ENCODE measurements around the gene NRAS.

The NRAS gene

GRCh38 chr1:114723915-114724314 lies 7.3 kb upstream of the NRAS start:
- H3K4me1 ChIP-seq (ENCODE audit: control insufficient read depth, insufficient read depth, low read length): peaks cover 12% of the 10 kb centered on the region
- no peaks in the 10 kb centered on the region for H3K9me3 ChIP-seq (ENCODE audit: control insufficient read depth, low read length)
- no peak for DNase-seq (ENCODE audit: low read depth)
- H3K4me3 ChIP-seq (ENCODE audit: low read length): no peak overlapping the region
- peaks cover 100% of the 10 kb centered on the region for H3K36me3 ChIP-seq (ENCODE audit: control insufficient read depth, insufficient read depth, low read length, severe bottlenecking)
- H3K9ac ChIP-seq (ENCODE audit: low read length): no peak overlapping the region
- no peaks in the 10 kb centered on the region for H3K27me3 ChIP-seq (replicated peaks; ENCODE audit: control insufficient read depth, insufficient read depth, low read length)

DNA sequence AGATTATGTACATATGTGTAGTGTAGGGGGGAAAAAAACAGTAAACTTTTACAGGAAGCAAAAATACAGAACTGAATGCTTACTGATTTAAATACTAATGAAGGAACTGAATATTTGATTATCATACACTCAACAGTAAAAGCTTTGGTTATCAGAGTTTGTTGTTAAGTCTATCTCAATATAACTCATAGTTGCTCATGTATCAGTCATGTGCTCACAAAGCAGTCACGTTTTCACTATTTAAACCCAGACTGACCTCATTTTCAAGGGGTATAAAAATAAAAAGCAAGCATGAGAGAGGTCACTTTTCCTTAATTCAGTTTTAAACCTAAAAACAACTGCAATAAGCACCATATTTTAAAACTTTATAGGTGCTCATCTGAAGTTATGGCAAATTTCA lies 6.9 kb upstream of the NRAS start:
- DNase-seq (ENCODE audit: low read depth): no peak
- Histone ChIP-seq H3K9me3 (ENCODE audit: control insufficient read depth, low read length) (no peaks in the 10 kb centered on the region), H3K36me3 (ENCODE audit: control insufficient read depth, insufficient read depth, low read length, severe bottlenecking) (peaks cover 100% of the 10 kb centered on the region), H3K27me3 (replicated peaks; ENCODE audit: control insufficient read depth, insufficient read depth, low read length) (no peaks in the 10 kb centered on the region), H3K4me3 (ENCODE audit: low read length) (no peak overlapping the region), H3K9ac (ENCODE audit: low read length) (no peak overlapping the region), H3K4me1 (ENCODE audit: control insufficient read depth, insufficient read depth, low read length) (peaks cover 11% of the 10 kb centered on the region)

- no peak for DNase-seq (ENCODE audit: low read depth)
- Histone ChIP-seq H3K4me3 (ENCODE audit: low read length) (no peak overlapping the region), H3K36me3 (ENCODE audit: control insufficient read depth, insufficient read depth, low read length, severe bottlenecking) (peaks cover 83% of the 10 kb centered on the region), H3K9ac (ENCODE audit: low read length) (no peak overlapping the region), H3K4me1 (ENCODE audit: control insufficient read depth, insufficient read depth, low read length) (peaks cover 18% of the 10 kb centered on the region), H3K9me3 (ENCODE audit: control insufficient read depth, low read length) (no peaks in the 10 kb centered on the region), H3K27me3 (replicated peaks; ENCODE audit: control insufficient read depth, insufficient read depth, low read length) (no peaks in the 10 kb centered on the region)
These were observed 3.9 kb upstream of the NRAS start for GRCh38 chr1:114720492-114720891.

DNA sequence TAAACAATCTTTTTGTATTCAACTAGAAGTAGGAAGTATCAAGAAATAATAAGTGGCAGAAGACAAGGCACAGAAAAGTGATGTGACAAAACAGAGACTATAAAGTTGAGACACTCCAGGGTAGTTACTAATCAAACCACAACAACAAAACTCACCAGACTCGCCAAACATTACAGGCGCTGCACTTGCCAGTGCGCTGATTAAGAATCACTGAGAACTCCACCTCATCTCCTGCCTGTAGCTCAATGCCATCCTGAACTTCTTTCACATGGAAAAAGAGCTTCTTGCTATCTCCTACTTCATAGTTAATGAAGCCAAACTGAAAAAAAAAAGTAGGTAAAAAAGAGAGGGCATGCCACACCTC lies 2.8 kb upstream of the NRAS start:
- no peak overlapping the region for H3K4me3 ChIP-seq (ENCODE audit: low read length)
- H3K4me1 ChIP-seq (ENCODE audit: control insufficient read depth, insufficient read depth, low read length): peaks cover 23% of the 10 kb centered on the region
- peaks cover 73% of the 10 kb centered on the region for H3K36me3 ChIP-seq (ENCODE audit: control insufficient read depth, insufficient read depth, low read length, severe bottlenecking)
- no peak for DNase-seq (ENCODE audit: low read depth)
- H3K9me3 ChIP-seq (ENCODE audit: control insufficient read depth, low read length): no peaks in the 10 kb centered on the region
- no peaks in the 10 kb centered on the region for H3K27me3 ChIP-seq (replicated peaks; ENCODE audit: control insufficient read depth, insufficient read depth, low read length)
- H3K9ac ChIP-seq (ENCODE audit: low read length): no peak overlapping the region

DNA sequence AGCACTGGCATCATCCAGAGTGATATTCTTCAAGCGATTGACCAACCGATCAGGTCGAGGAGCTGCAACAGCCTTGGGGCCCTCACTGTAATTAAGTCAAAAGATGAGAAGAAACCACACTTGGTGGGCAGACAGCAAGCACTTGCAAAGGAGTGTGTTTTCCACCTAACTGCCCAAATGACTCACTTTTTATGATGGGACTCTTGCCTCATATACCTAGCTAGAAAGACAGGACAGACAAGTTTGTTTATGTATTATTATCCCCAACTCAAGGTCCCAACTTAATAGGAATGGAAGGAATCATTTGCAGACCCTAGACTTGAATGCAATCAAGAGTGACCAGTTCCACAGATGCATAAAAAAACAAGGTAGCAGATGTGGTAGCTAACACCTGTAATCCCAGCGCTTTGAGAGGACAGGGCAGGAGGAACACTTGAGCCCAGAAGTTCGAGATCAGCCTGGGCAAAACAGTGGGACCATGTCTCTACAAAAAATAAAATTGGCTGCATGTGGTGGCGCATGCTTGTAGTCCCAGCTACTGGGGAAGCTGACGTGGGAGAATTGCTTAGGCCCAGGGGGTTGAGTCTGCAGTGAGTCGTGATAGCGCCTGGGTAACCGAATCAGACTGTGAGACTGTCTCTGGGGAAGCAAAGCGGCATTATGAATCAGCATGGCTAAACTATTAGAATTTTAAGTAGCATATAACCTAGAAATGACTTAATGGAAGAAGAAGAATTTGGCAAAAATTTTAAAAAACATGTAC lies 2.3 kb upstream of the NRAS start:
- Histone ChIP-seq H3K9me3 (ENCODE audit: control insufficient read depth, low read length) (no peaks in the 10 kb centered on the region), H3K9ac (ENCODE audit: low read length) (no peak overlapping the region), H3K4me1 (ENCODE audit: control insufficient read depth, insufficient read depth, low read length) (peaks cover 26% of the 10 kb centered on the region), H3K36me3 (ENCODE audit: control insufficient read depth, insufficient read depth, low read length, severe bottlenecking) (peaks cover 72% of the 10 kb centered on the region), H3K4me3 (ENCODE audit: low read length) (no peak overlapping the region), H3K27me3 (replicated peaks; ENCODE audit: control insufficient read depth, insufficient read depth, low read length) (no peaks in the 10 kb centered on the region)
- no peak for DNase-seq (ENCODE audit: low read depth)

DNA sequence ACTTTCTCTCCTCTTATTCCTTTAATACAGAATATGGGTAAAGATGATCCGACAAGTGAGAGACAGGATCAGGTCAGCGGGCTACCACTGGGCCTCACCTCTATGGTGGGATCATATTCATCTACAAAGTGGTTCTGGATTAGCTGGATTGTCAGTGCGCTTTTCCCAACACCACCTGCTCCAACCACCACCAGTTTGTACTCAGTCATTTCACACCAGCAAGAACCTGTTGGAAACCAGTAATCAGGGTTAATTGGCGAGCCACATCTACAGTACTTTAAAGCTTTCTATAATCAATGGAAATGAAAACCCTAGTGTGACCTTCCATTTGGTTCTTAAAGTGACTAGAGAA lies 643 bp downstream of the NRAS start:
- Histone ChIP-seq H3K36me3 (ENCODE audit: control insufficient read depth, insufficient read depth, low read length, severe bottlenecking) (peaks cover 70% of the 10 kb centered on the region), H3K27me3 (replicated peaks; ENCODE audit: control insufficient read depth, insufficient read depth, low read length) (no peaks in the 10 kb centered on the region), H3K9ac (ENCODE audit: low read length) (peak overlapping the region; percentile 97), H3K4me3 (ENCODE audit: low read length) (peak overlapping the region; percentile 93), H3K9me3 (ENCODE audit: control insufficient read depth, low read length) (no peaks in the 10 kb centered on the region), H3K4me1 (ENCODE audit: control insufficient read depth, insufficient read depth, low read length) (peaks cover 26% of the 10 kb centered on the region)
- peak; percentile 19 for DNase-seq (ENCODE audit: low read depth)

DNA sequence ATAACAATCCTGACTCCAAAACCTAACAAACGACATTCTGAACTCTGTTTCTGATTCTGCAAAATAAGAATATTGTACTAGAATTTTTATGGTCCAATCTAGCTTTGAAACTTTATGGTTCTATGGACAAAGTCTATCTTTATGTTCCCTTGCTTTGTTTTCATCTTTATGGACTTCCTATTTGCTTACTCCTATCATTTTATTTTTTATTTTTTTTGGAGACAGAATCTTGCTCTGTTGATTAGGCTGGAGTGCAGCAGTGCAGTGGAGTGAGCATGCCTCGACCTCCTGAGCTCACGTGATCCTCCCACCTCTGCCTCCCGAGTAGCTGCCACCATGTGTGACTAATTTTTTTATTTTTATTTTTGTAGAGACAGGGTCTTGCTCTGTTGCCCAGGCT lies 3.6 kb downstream of the NRAS start:
- H3K4me1 ChIP-seq (ENCODE audit: control insufficient read depth, insufficient read depth, low read length): peaks cover 15% of the 10 kb centered on the region
- H3K9ac ChIP-seq (ENCODE audit: low read length): no peak overlapping the region
- peaks cover 65% of the 10 kb centered on the region for H3K36me3 ChIP-seq (ENCODE audit: control insufficient read depth, insufficient read depth, low read length, severe bottlenecking)
- no peak for DNase-seq (ENCODE audit: low read depth)
- H3K9me3 ChIP-seq (ENCODE audit: control insufficient read depth, low read length): no peaks in the 10 kb centered on the region
- no peak overlapping the region for H3K4me3 ChIP-seq (ENCODE audit: low read length)
- no peaks in the 10 kb centered on the region for H3K27me3 ChIP-seq (replicated peaks; ENCODE audit: control insufficient read depth, insufficient read depth, low read length)

DNA sequence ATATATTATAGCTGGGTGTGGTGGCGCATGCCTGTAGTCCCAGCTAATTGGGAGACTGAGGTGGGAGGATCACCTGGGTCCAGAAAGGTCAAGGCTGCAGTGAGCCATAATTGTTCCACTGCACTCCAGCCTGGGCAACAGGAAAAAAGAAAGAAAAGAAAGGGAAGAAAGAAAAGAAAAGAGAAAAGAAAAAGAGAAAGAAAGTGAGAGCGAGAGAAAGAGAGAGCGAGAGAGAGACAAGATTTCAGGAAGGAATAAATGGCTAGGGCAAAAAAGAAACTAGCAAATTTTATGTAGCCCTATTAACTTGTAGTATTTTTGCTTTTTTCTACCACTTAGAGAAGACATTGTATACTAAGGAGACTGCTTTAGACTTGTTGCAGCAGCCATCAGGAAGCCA lies 6.2 kb downstream of the NRAS start:
- Histone ChIP-seq H3K4me3 (ENCODE audit: low read length) (no peak overlapping the region), H3K9me3 (ENCODE audit: control insufficient read depth, low read length) (no peaks in the 10 kb centered on the region), H3K27me3 (replicated peaks; ENCODE audit: control insufficient read depth, insufficient read depth, low read length) (no peaks in the 10 kb centered on the region), H3K4me1 (ENCODE audit: control insufficient read depth, insufficient read depth, low read length) (peaks cover 7% of the 10 kb centered on the region), H3K36me3 (ENCODE audit: control insufficient read depth, insufficient read depth, low read length, severe bottlenecking) (peaks cover 83% of the 10 kb centered on the region), H3K9ac (ENCODE audit: low read length) (no peak overlapping the region)
- no peak for DNase-seq (ENCODE audit: low read depth)

- Histone ChIP-seq H3K27me3 (replicated peaks; ENCODE audit: control insufficient read depth, insufficient read depth, low read length) (no peaks in the 10 kb centered on the region), H3K4me3 (ENCODE audit: low read length) (no peak overlapping the region), H3K36me3 (ENCODE audit: control insufficient read depth, insufficient read depth, low read length, severe bottlenecking) (peaks cover 69% of the 10 kb centered on the region), H3K4me1 (ENCODE audit: control insufficient read depth, insufficient read depth, low read length) (peaks cover 14% of the 10 kb centered on the region), H3K9ac (ENCODE audit: low read length) (no peak overlapping the region), H3K9me3 (ENCODE audit: control insufficient read depth, low read length) (no peaks in the 10 kb centered on the region)
- DNase-seq (ENCODE audit: low read depth): no peak
These were observed 9.0 kb downstream of the NRAS start for GRCh38 chr1:114707604-114708003.

GRCh38 chr1:114703242-114703641 lies 13.3 kb downstream of the NRAS start:
- no peaks in the 10 kb centered on the region for H3K9me3 ChIP-seq (ENCODE audit: control insufficient read depth, low read length)
- H3K4me3 ChIP-seq (ENCODE audit: low read length): no peak overlapping the region
- peaks cover 16% of the 10 kb centered on the region for H3K4me1 ChIP-seq (ENCODE audit: control insufficient read depth, insufficient read depth, low read length)
- peak; percentile 29 for DNase-seq (ENCODE audit: low read depth)
- H3K27me3 ChIP-seq (replicated peaks; ENCODE audit: control insufficient read depth, insufficient read depth, low read length): no peaks in the 10 kb centered on the region
- no peak overlapping the region for H3K9ac ChIP-seq (ENCODE audit: low read length)
- peaks cover 32% of the 10 kb centered on the region for H3K36me3 ChIP-seq (ENCODE audit: control insufficient read depth, insufficient read depth, low read length, severe bottlenecking)

DNA sequence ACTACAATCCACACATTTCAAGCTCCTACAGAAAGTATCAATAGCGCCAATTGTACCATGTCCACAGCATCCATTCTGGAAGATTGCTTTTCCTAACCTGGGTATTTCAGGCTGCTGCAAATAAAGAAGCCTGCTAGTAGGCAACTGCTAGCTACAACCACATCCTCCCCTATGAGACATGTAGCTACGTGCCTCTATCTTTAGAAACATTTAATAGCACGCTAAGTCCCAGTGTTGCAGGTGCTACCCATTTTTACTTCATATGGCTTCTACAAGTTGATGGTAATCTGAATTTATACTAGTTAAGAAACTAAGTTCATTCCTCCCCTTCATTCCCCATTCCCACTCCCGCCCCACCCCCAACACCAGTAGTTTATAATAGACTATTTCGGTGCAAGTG lies 13.8 kb downstream of the NRAS start:
- H3K9me3 ChIP-seq (ENCODE audit: control insufficient read depth, low read length): no peaks in the 10 kb centered on the region
- no peak for DNase-seq (ENCODE audit: low read depth)
- no peak overlapping the region for H3K9ac ChIP-seq (ENCODE audit: low read length)
- H3K4me3 ChIP-seq (ENCODE audit: low read length): no peak overlapping the region
- peaks cover 16% of the 10 kb centered on the region for H3K4me1 ChIP-seq (ENCODE audit: control insufficient read depth, insufficient read depth, low read length)
- H3K36me3 ChIP-seq (ENCODE audit: control insufficient read depth, insufficient read depth, low read length, severe bottlenecking): peaks cover 27% of the 10 kb centered on the region
- no peaks in the 10 kb centered on the region for H3K27me3 ChIP-seq (replicated peaks; ENCODE audit: control insufficient read depth, insufficient read depth, low read length)

GRCh38 chr1:114701931-114702330 lies 14.6 kb downstream of the NRAS start:
- H3K9me3 ChIP-seq (ENCODE audit: control insufficient read depth, low read length): no peaks in the 10 kb centered on the region
- H3K36me3 ChIP-seq (ENCODE audit: control insufficient read depth, insufficient read depth, low read length, severe bottlenecking): peaks cover 19% of the 10 kb centered on the region
- DNase-seq (ENCODE audit: low read depth): no peak
- peaks cover 16% of the 10 kb centered on the region for H3K4me1 ChIP-seq (ENCODE audit: control insufficient read depth, insufficient read depth, low read length)
- no peak overlapping the region for H3K4me3 ChIP-seq (ENCODE audit: low read length)
- H3K27me3 ChIP-seq (replicated peaks; ENCODE audit: control insufficient read depth, insufficient read depth, low read length): no peaks in the 10 kb centered on the region
- H3K9ac ChIP-seq (ENCODE audit: low read length): no peak overlapping the region

Data from adipocyte (in vitro differentiated cells).